GM12875 (cell line): ENCODE results near the gene LTF.

Experiments
- H3K4me3 ChIP-seq: one replicate; pipeline ENCODE4 v1.5.1; 2011; ENCODE audit warnings: low read depth, low read length, control low read depth
- TF ChIP-seq, protein P1 (sequence below): IDR thresholded peaks from 2 replicates; pipeline ENCODE4 v1.5.1; 2011; ENCODE audit warnings: low read depth, mild to moderate bottlenecking, control low read depth, inconsistent platforms, low read length, moderate library complexity, borderline replicate concordance; ENCODE audit not compliant: insufficient read depth

LTF gene

DNA sequence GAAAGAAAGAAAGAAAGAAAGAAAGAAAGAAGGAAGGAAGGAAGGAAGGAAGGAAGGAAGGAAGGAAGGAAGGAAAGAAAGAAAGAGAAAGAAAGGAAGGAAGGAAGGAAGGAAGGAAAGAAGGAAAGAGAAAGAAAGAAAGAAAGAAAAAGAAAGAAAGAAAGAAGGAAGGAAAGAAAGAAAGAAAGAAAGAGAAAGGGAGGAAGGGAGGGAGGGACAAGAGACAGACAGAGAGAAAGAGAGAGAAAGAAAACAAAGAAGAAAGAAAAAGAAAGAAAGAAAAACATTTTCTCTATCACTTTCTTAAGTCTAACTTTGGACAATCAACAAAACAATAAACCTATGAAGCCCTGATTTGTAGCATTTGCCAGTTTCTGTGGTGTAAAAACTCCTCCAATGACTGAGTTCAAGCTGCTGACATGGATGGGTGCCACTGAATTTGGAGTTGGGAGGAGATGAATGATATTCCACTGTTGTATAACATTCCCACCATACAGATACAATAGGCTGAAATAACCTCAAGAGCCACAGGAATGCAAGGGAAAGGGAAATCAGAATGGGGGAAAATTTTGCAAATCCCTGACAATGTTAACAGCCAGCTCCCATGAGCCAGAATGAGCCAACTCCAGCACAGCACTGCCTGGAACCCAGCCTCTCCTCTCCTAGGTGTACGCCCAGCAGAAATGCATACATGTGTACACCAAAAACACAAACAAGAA, 18.1 kb upstream of the LTF start:
- H3K4me3 ChIP-seq, result no peak overlapping the region
- TF ChIP-seq, protein P1, sequence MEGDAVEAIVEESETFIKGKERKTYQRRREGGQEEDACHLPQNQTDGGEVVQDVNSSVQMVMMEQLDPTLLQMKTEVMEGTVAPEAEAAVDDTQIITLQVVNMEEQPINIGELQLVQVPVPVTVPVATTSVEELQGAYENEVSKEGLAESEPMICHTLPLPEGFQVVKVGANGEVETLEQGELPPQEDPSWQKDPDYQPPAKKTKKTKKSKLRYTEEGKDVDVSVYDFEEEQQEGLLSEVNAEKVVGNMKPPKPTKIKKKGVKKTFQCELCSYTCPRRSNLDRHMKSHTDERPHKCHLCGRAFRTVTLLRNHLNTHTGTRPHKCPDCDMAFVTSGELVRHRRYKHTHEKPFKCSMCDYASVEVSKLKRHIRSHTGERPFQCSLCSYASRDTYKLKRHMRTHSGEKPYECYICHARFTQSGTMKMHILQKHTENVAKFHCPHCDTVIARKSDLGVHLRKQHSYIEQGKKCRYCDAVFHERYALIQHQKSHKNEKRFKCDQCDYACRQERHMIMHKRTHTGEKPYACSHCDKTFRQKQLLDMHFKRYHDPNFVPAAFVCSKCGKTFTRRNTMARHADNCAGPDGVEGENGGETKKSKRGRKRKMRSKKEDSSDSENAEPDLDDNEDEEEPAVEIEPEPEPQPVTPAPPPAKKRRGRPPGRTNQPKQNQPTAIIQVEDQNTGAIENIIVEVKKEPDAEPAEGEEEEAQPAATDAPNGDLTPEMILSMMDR, result no peak

DNA sequence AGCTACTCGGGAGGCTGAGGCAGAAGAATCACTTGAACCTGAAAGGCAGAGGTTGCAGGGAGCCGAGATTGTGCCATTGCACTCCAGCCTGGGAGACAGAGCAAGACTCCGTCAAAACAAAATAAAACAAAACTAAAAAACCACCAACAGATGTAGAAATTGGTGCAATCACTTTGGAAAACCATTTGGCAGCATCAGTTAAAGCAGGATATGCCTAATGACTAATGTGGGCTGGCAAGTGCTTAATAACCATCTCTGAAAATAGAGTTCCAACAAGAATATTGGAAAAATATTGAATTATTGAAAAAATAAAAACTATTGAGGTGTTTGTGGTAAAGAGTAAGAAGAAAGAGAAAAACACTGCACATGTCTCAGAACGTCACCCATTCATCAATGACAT, 16.9 kb upstream of the LTF start:
- H3K4me3 ChIP-seq, result no peak overlapping the region
- TF ChIP-seq, protein P1, result no peak

DNA sequence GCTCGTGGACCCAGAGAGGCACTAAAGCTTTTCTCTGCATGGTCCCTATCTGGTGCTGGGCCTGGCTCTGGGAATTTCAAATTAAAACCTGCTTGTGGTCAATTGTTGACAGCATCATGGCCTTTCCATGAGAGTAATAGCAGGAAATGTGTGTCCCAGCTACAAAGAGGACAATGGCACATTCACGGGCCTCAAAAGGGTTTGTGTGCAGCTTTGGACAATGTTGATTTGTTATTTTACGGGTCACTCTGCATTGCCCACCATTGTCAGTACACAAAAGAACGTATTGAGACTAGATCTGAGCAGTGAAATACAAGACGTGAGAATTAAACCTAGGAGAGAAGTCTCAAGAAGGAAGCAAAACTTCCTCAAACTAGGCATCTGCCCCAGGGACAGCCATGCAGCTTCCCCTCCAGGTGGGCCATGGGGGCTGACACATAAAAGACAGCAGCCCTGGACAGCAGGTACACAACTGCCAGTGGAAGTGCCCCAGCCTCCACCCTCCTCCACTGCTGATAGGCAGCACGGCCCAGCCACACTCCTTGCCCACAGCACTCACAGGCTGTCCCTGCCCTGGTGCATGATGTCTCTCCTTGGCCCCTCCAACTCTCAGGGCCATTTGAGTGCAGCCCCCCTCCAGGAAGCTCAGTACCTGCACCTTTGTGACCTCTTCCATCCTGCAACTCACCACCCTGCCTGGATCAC, 15.9 kb upstream of the LTF start:
- H3K4me3 ChIP-seq, result no peak overlapping the region
- TF ChIP-seq, protein P1, result no peak

DNA sequence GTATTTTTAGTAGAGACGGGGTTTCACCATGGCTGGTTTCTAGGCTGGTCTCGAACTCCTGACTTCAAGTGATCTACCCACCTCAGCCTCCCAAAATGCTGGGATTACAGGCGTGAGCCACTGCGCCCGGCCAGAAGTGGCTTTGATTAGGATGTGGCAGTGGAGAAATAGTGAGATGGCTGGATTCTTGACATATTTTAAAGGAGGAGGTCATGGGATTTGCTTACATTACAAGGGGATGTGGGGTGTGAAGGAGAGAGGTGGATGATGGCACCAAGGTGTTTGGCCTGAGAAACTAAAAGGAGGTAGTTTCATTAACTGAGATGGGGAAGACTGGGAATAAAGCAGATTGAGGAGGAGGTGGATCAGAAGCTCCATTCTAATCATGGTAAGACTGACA, 15.0 kb upstream of the LTF start:
- H3K4me3 ChIP-seq, result no peak overlapping the region
- TF ChIP-seq, protein P1, result no peak

DNA sequence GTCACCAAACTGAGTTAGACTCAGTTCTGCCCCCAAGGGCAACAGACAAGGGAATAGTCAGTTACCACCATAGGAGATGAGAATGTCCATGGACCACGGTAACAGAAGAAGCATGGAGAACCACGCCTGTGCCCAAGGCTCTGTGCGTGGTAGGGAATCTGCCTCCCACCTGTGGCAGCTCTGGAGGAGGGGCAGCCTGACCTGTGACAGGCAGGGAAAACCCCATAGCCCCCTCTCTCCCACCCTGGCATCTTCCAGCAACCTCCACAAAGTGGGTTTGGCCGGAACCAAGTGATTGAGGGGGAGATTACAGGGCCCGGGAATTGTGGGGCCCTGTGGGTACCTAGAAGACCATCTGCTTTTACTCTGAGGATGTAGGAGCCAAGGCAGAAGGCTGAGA, 14.3 kb upstream of the LTF start:
- TF ChIP-seq, protein P1, result no peak
- H3K4me3 ChIP-seq, result no peak overlapping the region

DNA sequence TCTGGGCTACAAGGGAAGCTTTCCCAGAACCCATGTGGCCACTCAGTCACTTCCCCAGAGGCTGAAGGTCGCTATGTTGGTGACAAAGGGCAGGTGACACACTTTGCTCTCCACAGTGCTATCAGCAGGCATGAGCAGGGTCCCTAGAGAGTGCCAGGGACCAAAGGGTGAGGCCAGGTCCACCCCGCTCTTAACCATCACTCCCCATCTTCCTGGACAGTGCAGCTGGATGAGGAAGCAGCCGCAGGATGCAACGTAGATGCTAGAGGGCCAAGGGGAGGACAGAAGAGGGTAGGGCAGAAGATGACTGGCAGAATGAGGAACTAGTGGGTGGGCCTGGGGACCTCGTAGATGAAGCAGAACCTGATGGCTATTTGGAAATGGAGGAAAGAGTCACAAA, 13.6 kb upstream of the LTF start:
- TF ChIP-seq, protein P1, result no peak
- H3K4me3 ChIP-seq, result no peak overlapping the region

DNA sequence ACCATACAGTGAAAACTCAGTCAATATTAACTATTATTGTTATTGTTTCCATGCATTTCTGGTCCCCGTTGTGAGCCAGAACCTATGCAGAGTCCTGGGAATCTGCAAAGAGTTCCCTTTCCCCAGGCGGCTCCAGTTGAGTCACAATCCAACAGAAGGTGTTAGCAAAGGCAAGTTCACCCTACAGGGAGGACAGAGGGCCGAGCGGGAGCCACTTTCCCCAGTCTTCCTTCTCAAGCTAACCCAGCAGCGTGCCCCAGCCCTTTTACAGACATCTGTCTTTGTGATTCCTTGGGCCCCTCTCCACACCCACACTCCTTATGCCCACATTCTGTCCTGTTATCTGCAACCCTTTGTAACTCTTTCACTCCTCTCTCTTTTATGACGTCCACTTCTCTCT, 13.1 kb upstream of the LTF start:
- TF ChIP-seq, protein P1, result no peak
- no peak overlapping the region for H3K4me3 ChIP-seq
